Measurements from ENCODE around the gene EFNA4. TPM values are rescaled to one million over a fixed set of nuclear protein-coding genes. Genes with fewer than 3 reads are reported as not detected.

Gene EFNA4
- total RNA-seq, 1 donor from 2014 or later = 5.7 TPM

DNA sequence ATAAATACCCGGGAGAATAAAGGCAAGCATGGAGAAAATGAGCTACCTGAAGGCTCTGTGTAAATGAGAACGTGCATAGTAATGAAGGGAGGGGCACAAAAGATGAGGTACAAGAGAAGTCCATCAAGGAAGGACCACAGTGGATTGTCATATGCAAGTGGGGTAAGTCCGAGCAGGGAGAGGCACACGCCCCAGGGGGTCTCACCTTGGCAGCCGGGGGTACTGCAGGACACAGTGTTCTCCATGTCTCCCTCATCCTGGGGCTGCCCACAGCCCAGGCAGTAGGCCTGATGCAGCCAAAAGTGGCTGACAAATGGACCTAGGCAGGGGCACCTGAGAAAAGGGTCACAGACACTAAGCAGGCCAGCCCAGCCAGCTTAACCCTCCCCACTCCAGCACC is 39.9 kb upstream of the EFNA4 start:
- no peaks in the 10 kb centered on the region for H3K9me3 Mint-ChIP-seq
- H3K4me1 Mint-ChIP-seq (ENCODE audit: low read depth) = peaks cover 10% of the 10 kb centered on the region
- H3K27ac Mint-ChIP-seq = no peak overlapping the region
- intact Hi-C loops (cut with micrococcal nuclease) = no loop called here
- H3K27me3 Mint-ChIP-seq (ENCODE audit: insufficient read depth) = peaks cover 7% of the 10 kb centered on the region
- DNase-seq (ENCODE audit: low spot score) = no peak
- peaks cover 14% of the 10 kb centered on the region for H3K36me3 Mint-ChIP-seq (ENCODE audit: low read depth)
- no peak overlapping the region for H3K4me3 Mint-ChIP-seq

DNA sequence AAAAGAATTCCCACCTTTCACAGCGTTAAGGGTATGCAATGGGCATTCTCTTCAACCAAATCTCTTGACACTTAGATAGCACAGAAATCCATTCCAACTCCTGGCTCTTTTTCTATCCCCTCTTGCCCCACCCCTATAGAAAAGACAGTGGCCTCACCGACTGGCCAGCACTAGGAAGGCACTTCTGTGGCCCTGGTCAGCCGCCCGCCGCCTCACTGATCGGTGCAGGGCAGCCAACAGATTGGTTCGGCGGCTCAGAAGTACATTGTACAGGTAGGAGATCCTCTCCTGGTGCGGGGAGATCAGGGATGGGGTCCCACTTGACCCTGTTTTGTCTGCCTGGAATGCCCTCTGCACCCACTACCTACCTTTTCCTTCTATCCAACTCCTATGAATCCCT is 39.2 kb upstream of the EFNA4 start:
- H3K27me3 Mint-ChIP-seq (ENCODE audit: insufficient read depth) = peaks cover 7% of the 10 kb centered on the region
- H3K4me1 Mint-ChIP-seq (ENCODE audit: low read depth) = peaks cover 8% of the 10 kb centered on the region
- DNase-seq (ENCODE audit: low spot score) = no peak
- H3K27ac Mint-ChIP-seq = no peak overlapping the region
- no peak overlapping the region for H3K4me3 Mint-ChIP-seq
- intact Hi-C loops (cut with micrococcal nuclease) = no loop called here
- H3K9me3 Mint-ChIP-seq = no peaks in the 10 kb centered on the region
- peaks cover 8% of the 10 kb centered on the region for H3K36me3 Mint-ChIP-seq (ENCODE audit: low read depth)

- Mint-ChIP-seq H3K36me3 (ENCODE audit: low read depth) (no peaks in the 10 kb centered on the region), H3K4me1 (ENCODE audit: low read depth) (no peaks in the 10 kb centered on the region), H3K9me3 (no peaks in the 10 kb centered on the region), H3K27ac (no peak overlapping the region), H3K27me3 (ENCODE audit: insufficient read depth) (peaks cover 7% of the 10 kb centered on the region), H3K4me3 (no peak overlapping the region)
- DNase-seq (ENCODE audit: low spot score) = no peak
- intact Hi-C loops (cut with micrococcal nuclease) = no loop called here
Measured at GRCh38 chr1:155026154-155026553, 37.4 kb upstream of the EFNA4 start.

- H3K27ac Mint-ChIP-seq = no peak overlapping the region
- no peaks in the 10 kb centered on the region for H3K9me3 Mint-ChIP-seq
- no peaks in the 10 kb centered on the region for H3K36me3 Mint-ChIP-seq (ENCODE audit: low read depth)
- no peak for DNase-seq (ENCODE audit: low spot score)
- intact Hi-C loops (cut with micrococcal nuclease) = no loop called here
- no peak overlapping the region for H3K4me3 Mint-ChIP-seq
- peaks cover 7% of the 10 kb centered on the region for H3K27me3 Mint-ChIP-seq (ENCODE audit: insufficient read depth)
- no peaks in the 10 kb centered on the region for H3K4me1 Mint-ChIP-seq (ENCODE audit: low read depth)
Measured at GRCh38 chr1:155026588-155026987, 37.0 kb upstream of the EFNA4 start.

GRCh38 chr1:155029513-155030242 is 33.9 kb upstream of the EFNA4 start:
- Mint-ChIP-seq H3K4me3 (no peak overlapping the region), H3K27ac (no peak overlapping the region), H3K27me3 (ENCODE audit: insufficient read depth) (peaks cover 11% of the 10 kb centered on the region), H3K36me3 (ENCODE audit: low read depth) (no peaks in the 10 kb centered on the region), H3K9me3 (no peaks in the 10 kb centered on the region), H3K4me1 (ENCODE audit: low read depth) (no peaks in the 10 kb centered on the region)
- intact Hi-C loops (cut with micrococcal nuclease) = no loop called here
- no peak for DNase-seq (ENCODE audit: low spot score)

- H3K4me1 Mint-ChIP-seq (ENCODE audit: low read depth) = no peaks in the 10 kb centered on the region
- H3K4me3 Mint-ChIP-seq = no peak overlapping the region
- no peaks in the 10 kb centered on the region for H3K9me3 Mint-ChIP-seq
- DNase-seq (ENCODE audit: low spot score) = no peak
- H3K36me3 Mint-ChIP-seq (ENCODE audit: low read depth) = no peaks in the 10 kb centered on the region
- H3K27ac Mint-ChIP-seq = no peak overlapping the region
- intact Hi-C loops (cut with micrococcal nuclease) = no loop called here
- H3K27me3 Mint-ChIP-seq (ENCODE audit: insufficient read depth) = peaks cover 14% of the 10 kb centered on the region
Measured at GRCh38 chr1:155030243-155030795, 33.2 kb upstream of the EFNA4 start.

DNA sequence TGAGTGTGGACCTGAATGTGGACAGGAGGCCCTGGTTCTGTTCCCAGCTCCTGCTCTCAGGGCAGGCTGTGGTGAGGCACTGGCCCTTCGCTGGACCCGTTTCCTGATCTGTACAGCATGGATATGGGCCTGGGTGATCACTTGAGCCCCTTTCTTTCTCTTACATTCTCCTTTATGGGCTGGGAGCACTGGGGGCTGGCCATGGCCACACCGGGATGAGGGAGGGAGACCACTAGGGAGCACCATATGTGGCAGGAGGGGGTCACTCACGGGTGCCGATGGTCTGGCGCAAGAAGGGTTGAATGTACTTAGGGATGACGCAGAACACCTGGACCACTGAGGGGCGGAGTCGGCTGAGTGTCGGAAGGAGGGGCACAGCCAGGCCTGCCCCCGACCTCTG is 32.6 kb upstream of the EFNA4 start:
- no peak for DNase-seq (ENCODE audit: low spot score)
- Mint-ChIP-seq H3K27me3 (ENCODE audit: insufficient read depth) (peaks cover 8% of the 10 kb centered on the region), H3K36me3 (ENCODE audit: low read depth) (no peaks in the 10 kb centered on the region), H3K9me3 (no peaks in the 10 kb centered on the region), H3K4me1 (ENCODE audit: low read depth) (no peaks in the 10 kb centered on the region), H3K27ac (no peak overlapping the region), H3K4me3 (no peak overlapping the region)
- intact Hi-C loops (cut with micrococcal nuclease) = no loop called here

DNA sequence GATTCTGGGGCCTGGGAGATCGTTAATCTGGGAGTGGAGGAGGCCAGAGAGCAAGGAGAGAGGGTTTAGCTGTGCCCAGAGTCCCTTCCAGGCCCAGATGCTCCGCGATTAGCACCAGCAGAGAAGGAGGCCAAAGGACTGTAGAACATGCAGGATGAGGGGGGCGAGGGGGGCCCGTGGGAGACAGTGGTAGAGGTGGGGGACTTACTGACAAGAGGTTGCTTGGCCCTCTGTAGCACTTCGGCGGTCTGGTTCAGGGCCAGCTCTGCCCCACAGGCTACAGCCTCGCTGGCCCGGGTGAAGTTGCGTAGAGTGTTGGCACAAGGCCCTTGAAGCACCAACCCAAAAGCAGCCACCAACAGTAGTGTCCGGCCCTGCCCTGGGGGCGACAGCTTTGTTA is 30.7 kb upstream of the EFNA4 start:
- Mint-ChIP-seq H3K4me1 (ENCODE audit: low read depth) (no peaks in the 10 kb centered on the region), H3K9me3 (no peaks in the 10 kb centered on the region), H3K4me3 (no peak overlapping the region), H3K36me3 (ENCODE audit: low read depth) (no peaks in the 10 kb centered on the region), H3K27ac (no peak overlapping the region), H3K27me3 (ENCODE audit: insufficient read depth) (peaks cover 14% of the 10 kb centered on the region)
- intact Hi-C loops (cut with micrococcal nuclease) = no loop called here
- no peak for DNase-seq (ENCODE audit: low spot score)

GRCh38 chr1:155033524-155033923 is 30.0 kb upstream of the EFNA4 start, which contains the start of the genes DCST1 and DCST2:
Gene DCST1, plus strand, starts transcription at chr1:155033824. Its CDS starts 213 bp downstream, at chr1:155034037.
Gene DCST2, minus strand, starts transcription at chr1:155033781. Its CDS starts 80 bp downstream, at chr1:155033701.
- H3K4me3 Mint-ChIP-seq = no peak within 1 kb of the TSS
- H3K9me3 Mint-ChIP-seq = no peaks in the 10 kb centered on the region
- no peak within 1 kb of the TSS for H3K27ac Mint-ChIP-seq
- H3K27me3 Mint-ChIP-seq (ENCODE audit: insufficient read depth) = peaks cover 14% of the 10 kb centered on the region
- H3K36me3 Mint-ChIP-seq (ENCODE audit: low read depth) = no peaks in the 10 kb centered on the region
- DNase-seq (ENCODE audit: low spot score) = no peak
- intact Hi-C loops (cut with micrococcal nuclease) = no loop called here
- H3K4me1 Mint-ChIP-seq (ENCODE audit: low read depth) = no peaks in the 10 kb centered on the region

GRCh38 chr1:155034318-155035208 is 29.0 kb upstream of the EFNA4 start:
- no peaks in the 10 kb centered on the region for H3K4me1 Mint-ChIP-seq (ENCODE audit: low read depth)
- DNase-seq (ENCODE audit: low spot score) = no peak
- no peak overlapping the region for H3K27ac Mint-ChIP-seq
- intact Hi-C loops (cut with micrococcal nuclease) = no loop called here
- no peaks in the 10 kb centered on the region for H3K36me3 Mint-ChIP-seq (ENCODE audit: low read depth)
- H3K4me3 Mint-ChIP-seq = no peak overlapping the region
- H3K27me3 Mint-ChIP-seq (ENCODE audit: insufficient read depth) = peaks cover 15% of the 10 kb centered on the region
- no peaks in the 10 kb centered on the region for H3K9me3 Mint-ChIP-seq

- Mint-ChIP-seq H3K4me3 (no peak overlapping the region), H3K27me3 (ENCODE audit: insufficient read depth) (peaks cover 18% of the 10 kb centered on the region), H3K36me3 (ENCODE audit: low read depth) (no peaks in the 10 kb centered on the region), H3K27ac (no peak overlapping the region), H3K4me1 (ENCODE audit: low read depth) (no peaks in the 10 kb centered on the region), H3K9me3 (no peaks in the 10 kb centered on the region)
- intact Hi-C loops (cut with micrococcal nuclease) = no loop called here
- DNase-seq (ENCODE audit: low spot score) = no peak
Measured at GRCh38 chr1:155035936-155036335, 27.6 kb upstream of the EFNA4 start.

DNA sequence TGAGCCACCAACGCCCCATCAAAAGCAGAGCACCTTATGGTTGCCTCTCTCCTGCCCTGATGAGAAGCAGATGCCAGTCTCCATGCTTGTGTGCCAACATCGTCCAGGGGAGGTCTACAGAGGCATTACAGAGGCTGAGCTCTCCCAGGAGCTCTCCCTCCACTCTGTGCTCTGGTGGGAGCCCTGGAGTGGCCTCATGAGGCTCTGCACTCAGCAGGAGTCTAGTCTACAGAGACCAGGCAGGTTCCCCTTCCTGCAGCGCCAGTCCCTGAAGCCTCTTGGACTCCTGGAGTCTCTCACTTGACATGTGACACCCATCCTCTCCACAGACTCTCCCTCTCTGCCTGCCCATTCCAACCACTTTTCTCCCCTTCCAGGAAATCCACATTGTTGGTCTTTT is 26.5 kb upstream of the EFNA4 start:
- intact Hi-C loops (cut with micrococcal nuclease) = no loop called here
- Mint-ChIP-seq H3K9me3 (no peaks in the 10 kb centered on the region), H3K27ac (no peak overlapping the region)

GRCh38 chr1:155037851-155038441 is 25.6 kb upstream of the EFNA4 start:
- intact Hi-C loops (cut with micrococcal nuclease) = no loop called here
- H3K4me1 Mint-ChIP-seq (ENCODE audit: low read depth) = no peaks in the 10 kb centered on the region
- H3K27me3 Mint-ChIP-seq (ENCODE audit: insufficient read depth) = peaks cover 20% of the 10 kb centered on the region
- H3K36me3 Mint-ChIP-seq (ENCODE audit: low read depth) = no peaks in the 10 kb centered on the region
- H3K27ac Mint-ChIP-seq = no peak overlapping the region
- DNase-seq (ENCODE audit: low spot score) = no peak
- no peak overlapping the region for H3K4me3 Mint-ChIP-seq
- no peaks in the 10 kb centered on the region for H3K9me3 Mint-ChIP-seq

More for the DNA sequence above, 26.5 kb upstream of the EFNA4 start:
- Mint-ChIP-seq H3K4me3 (no peak overlapping the region), H3K4me1 (ENCODE audit: low read depth) (no peaks in the 10 kb centered on the region), H3K27me3 (ENCODE audit: insufficient read depth) (peaks cover 18% of the 10 kb centered on the region), H3K36me3 (ENCODE audit: low read depth) (no peaks in the 10 kb centered on the region)
- no peak for DNase-seq (ENCODE audit: low spot score)

All from activated T-helper 1 cell treated with anti-CD3 and anti-CD28 coated beads, Interleukin-12 subunit alpha, Interleukin-12 subunit beta, Interleukin-2, Interleukin-4 antibody, amounts not matched to agents 30 ng/mL and 10 ng/mL and 1 ng/mL, durations not matched to agents 14 hours and 24 hours and 36 hours (primary cell).